HEK293 (cell line): ENCODE measurements around the gene RORC.

Experiments used
- CTCF ChIA-PET: fragments of 350-600 bp; formaldehyde crosslinking; extraction: SDS; loops from one replicate; lab custom pipeline; 2021; ENCODE audit warnings: antibody characterized with exemption; lab: Yijun Ruan, JAX
- POLR2A ChIA-PET: fragments of 300-600 bp; formaldehyde crosslinking; extraction: SDS; loops from one replicate; lab custom pipeline; 2020; ENCODE audit warnings: antibody characterized with exemption, inconsistent platforms; lab: Yijun Ruan, JAX
- H3K27ac ChIP-seq: fragments of 200-500 bp; sonication (Bioruptor generic); 2 replicates; pipeline ENCODE4 v1.5.1; 2014; ENCODE audit warnings: low read depth, low read length, control low read depth, inconsistent platforms; ENCODE audit errors: extremely low read depth
- H3K36me3 ChIP-seq, 2 experiments: fragments of 200-500 bp in 1 of 2; sonication (Bioruptor generic) in 1 of 2; 1 replicate in 1 of 2; 2 replicates in 1 of 2; pipeline ENCODE4 v1.5.1; 2014 to 2017; ENCODE audit warnings: inconsistent platforms in 2 of 2, low read length in 2 of 2; ENCODE audit not compliant: control insufficient read depth in 2 of 2, insufficient read depth in 1 of 2
- H3K4me1 ChIP-seq: fragments of 200-500 bp; sonication (Bioruptor generic); 2 replicates; pipeline ENCODE4 v1.5.1; 2014; ENCODE audit warnings: mild to moderate bottlenecking, low read length, inconsistent platforms; ENCODE audit not compliant: control insufficient read depth, insufficient read depth
- H3K4me3 ChIP-seq: 2 replicates; pipeline ENCODE4 v1.5.1; 2011; ENCODE audit warnings: low read depth, mild to moderate bottlenecking, control low read depth, low read length, moderate library complexity
- H3K9me3 ChIP-seq: fragments of 200-500 bp; sonication (Bioruptor generic); 2 replicates; pipeline ENCODE4 v1.5.1; 2014; ENCODE audit warnings: low read depth, low read length, inconsistent platforms; ENCODE audit not compliant: control insufficient read depth, insufficient read depth
- CTCF ChIP-seq: fragments of 450-650 bp; formaldehyde crosslinking; IDR thresholded peaks from 2 replicates; pipeline ENCODE4 v1.5.1; 2016; ENCODE audit warnings: missing biosample characterization, missing genetic modification characterization
- GLI2 ChIP-seq: fragments of 450-650 bp; formaldehyde crosslinking; IDR thresholded peaks from 2 replicates; pipeline ENCODE4; 2017; ENCODE audit warnings: missing biosample characterization, missing genetic modification characterization, low read depth, borderline replicate concordance
- MEIS1 ChIP-seq: sonication (generic); formaldehyde crosslinking; IDR thresholded peaks from 2 replicates; pipeline ENCODE4 v1.8.1; 2022; ENCODE audit warnings: missing genetic modification reagents, mild to moderate bottlenecking, borderline replicate concordance
- SP2 ChIP-seq: fragments of 450-650 bp; formaldehyde crosslinking; IDR thresholded peaks from 2 replicates; pipeline ENCODE4 v1.5.1; 2016; ENCODE audit warnings: missing biosample characterization, missing genetic modification characterization
- WT1 ChIP-seq: fragments of 450-650 bp; formaldehyde crosslinking; IDR thresholded peaks from 2 replicates; pipeline ENCODE4 v1.5.1; 2016; ENCODE audit warnings: missing biosample characterization, missing genetic modification characterization
- ZBTB48 ChIP-seq: fragments of 450-650 bp; formaldehyde crosslinking; IDR thresholded peaks from 2 replicates; pipeline ENCODE4 v1.5.1; 2016; ENCODE audit warnings: missing biosample characterization, missing genetic modification characterization
- ZNF280C ChIP-seq: fragments of 450-650 bp; formaldehyde crosslinking; IDR thresholded peaks from 2 replicates; pipeline ENCODE4 v1.5.1; 2016; ENCODE audit warnings: missing biosample characterization, missing genetic modification characterization
- ZNF433 ChIP-seq: fragments of 450-650 bp; formaldehyde crosslinking; IDR thresholded peaks from 2 replicates; pipeline ENCODE4 v1.5.1; 2016; ENCODE audit warnings: missing biosample characterization, missing genetic modification characterization, low read depth
- ZNF518A ChIP-seq: fragments of 450-650 bp; formaldehyde crosslinking; conservative IDR thresholded peaks from 2 replicates; pipeline ENCODE4 v1.5.1; 2016; ENCODE audit warnings: low read depth, missing biosample characterization, missing genetic modification characterization
- ZNF558 ChIP-seq: fragments of 450-650 bp; formaldehyde crosslinking; IDR thresholded peaks from 2 replicates; pipeline ENCODE4 v1.5.1; 2016; ENCODE audit warnings: missing biosample characterization, missing genetic modification characterization
- ZNF561 ChIP-seq: fragments of 450-650 bp; IDR thresholded peaks from 2 replicates; pipeline ENCODE4 v1.5.1; 2018; ENCODE audit warnings: missing biosample characterization, missing genetic modification characterization, borderline replicate concordance

RORC gene

GRCh38 chr1:151849126-151849525 lies 17.5 kb upstream of the RORC start:
- POLR2A ChIA-PET, result interaction anchor here (0.6 kb wide), 1 partner anchor 217 kb away, joined by 4 read pairs; no protein-coding TSS in a partner anchor
- no peaks in the 10 kb centered on the region for H3K4me1 ChIP-seq

DNA sequence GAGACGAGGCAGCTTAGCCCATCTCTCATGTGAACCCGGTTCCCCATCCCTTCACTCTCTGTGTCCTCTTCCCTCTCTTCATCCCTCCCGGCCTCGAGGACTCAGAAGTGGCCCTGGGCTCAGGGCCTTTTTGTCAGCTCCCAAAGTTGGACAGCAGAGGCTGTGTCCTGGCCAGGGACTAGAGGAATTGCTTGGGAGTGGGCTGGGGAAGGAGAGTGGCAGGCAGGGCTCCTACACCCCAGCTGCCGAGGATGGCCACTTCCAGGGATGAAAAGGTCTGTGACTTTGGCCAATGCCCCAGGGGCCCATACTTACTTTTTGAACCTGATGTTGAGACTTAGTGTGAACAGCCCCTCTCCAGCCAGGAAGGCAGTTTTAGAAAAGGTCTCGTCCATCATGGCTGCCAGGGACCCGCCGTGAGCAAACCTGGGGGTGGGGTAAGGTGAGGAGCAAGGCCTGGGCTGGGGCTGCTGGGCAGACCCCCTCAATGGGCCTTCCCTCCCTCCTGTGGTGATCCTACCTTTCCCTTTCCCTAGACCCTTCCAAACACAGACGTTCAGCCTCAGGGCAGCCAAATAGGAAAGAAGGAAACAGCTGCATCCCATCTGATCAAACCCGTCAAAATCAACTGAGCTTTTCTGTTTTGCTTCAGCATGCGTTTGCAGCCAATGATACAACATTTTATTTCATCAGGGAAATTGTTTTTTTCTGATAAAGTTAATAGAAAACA lies 16.4 kb upstream of the RORC start:
- no peaks in the 10 kb centered on the region for H3K9me3 ChIP-seq
- no peak overlapping the region for H3K4me3 ChIP-seq
- H3K4me1 ChIP-seq, result no peaks in the 10 kb centered on the region
- no peak for TF ChIP-seq CTCF (tag by site-specific recombination)
- TF ChIP-seq ZNF280C (tag by site-specific recombination), result no peak
- TF ChIP-seq ZNF558, result no peak
- TF ChIP-seq ZBTB48, result no peak
- TF ChIP-seq, all 188 proteins: peak for 0
- H3K27ac ChIP-seq, result no peak overlapping the region
- ChIA-PET POLR2A (no interaction called here), CTCF (interaction anchor here (1.7 kb wide), 1 partner anchor 12 kb away, joined by 15 read pairs; no protein-coding TSS in a partner anchor)
- H3K36me3 ChIP-seq, result no peaks in the 10 kb centered on the region

More at GRCh38 chr1:151849126-151849525, 17.5 kb upstream of the RORC start:
- no peak overlapping the region for H3K27ac ChIP-seq
- H3K9me3 ChIP-seq, result no peaks in the 10 kb centered on the region
- CTCF ChIA-PET, result interaction anchor here (0.6 to 1.7 kb wide), 2 partner anchors 13 to 68 kb away, joined by 4 to 15 read pairs; no protein-coding TSS in a partner anchor
- no peaks in the 10 kb centered on the region for H3K36me3 ChIP-seq
- no peak overlapping the region for H3K4me3 ChIP-seq
- no peak for TF ChIP-seq WT1 (tag by site-specific recombination)
- TF ChIP-seq GLI2 (tag by site-specific recombination), result no peak
- no peak for TF ChIP-seq ZNF561 (tag by site-specific recombination)
- no peak for TF ChIP-seq MEIS1
- TF ChIP-seq ZNF433 (tag by site-specific recombination), result no peak
- no peak for TF ChIP-seq ZNF518A
- TF ChIP-seq SP2 (tag by site-specific recombination), result no peak
